SK-N-DZ (cell line): ENCODE results near the gene NPDC1.
"Not testable (repeated sequence)": the region's sequence is repeated elsewhere in the genome, so short reads cannot be mapped to it uniquely, and the experiment has no call there.

ENCODE experiments used
- DNase-seq: peaks from one replicate; pipeline ENCODE4 v3.0.0-alpha.2; 2015; ENCODE audit warnings: low spot score

Gene NPDC1

DNA sequence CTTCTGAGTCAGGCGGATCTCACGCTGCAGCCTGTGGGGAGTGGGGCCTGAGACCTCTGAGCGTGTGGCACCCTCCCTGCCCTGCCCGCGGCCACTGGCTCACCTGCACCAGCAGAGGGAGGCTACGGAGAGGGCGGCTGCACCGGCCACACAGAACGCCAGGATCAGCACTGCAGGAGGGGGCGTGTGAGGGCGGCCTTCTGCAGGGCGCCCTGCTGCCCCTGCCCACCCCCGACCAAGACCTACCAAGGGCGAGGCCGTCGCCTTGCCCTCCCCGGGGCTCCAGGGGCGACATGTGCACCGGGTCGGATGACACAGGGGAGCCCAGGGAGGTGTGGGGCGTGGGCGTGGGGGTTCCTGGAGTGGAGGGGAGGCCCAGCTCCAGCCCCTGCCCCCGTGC lies 5.4 kb downstream of the NPDC1 start:
- DNase-seq = no peak

DNA sequence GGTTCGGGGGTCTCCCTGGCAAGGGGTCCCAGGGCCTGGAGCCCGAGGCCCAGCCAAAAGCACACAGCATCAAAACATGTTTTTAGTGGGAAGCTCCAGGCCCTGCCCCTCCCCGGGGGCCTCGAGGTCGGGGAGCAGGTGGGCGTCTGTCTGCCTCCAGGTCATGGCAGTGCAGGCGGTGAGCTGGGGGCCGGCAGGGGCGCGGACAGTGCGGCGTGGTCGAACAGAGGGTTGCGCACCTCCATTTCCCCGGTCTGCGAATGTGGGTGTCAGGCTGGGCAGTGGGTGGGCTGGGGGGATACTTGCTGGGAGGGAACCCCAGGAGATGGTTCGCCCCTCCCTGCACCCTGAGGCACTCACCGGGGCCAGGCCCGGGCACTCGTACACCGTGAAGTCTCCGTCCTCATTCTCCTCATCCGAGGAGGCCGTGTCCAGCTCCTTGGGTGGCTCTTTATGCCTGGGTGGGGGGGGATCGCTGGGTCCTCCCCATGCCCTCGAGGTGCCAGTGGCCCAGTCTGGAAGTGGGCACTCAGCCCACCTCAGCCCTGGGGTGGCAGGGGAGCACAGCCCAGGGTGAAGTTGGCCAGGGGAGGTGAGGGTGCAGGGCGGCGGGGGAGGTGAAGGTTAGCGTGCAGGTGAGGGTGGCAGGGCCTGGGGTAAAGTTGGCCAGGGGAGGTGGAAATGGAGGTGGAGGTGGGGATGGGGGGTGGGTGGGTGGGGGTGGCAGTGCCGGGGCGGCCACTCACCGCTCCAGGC lies 6.2 kb downstream of the NPDC1 start:
- no peak for DNase-seq

DNA sequence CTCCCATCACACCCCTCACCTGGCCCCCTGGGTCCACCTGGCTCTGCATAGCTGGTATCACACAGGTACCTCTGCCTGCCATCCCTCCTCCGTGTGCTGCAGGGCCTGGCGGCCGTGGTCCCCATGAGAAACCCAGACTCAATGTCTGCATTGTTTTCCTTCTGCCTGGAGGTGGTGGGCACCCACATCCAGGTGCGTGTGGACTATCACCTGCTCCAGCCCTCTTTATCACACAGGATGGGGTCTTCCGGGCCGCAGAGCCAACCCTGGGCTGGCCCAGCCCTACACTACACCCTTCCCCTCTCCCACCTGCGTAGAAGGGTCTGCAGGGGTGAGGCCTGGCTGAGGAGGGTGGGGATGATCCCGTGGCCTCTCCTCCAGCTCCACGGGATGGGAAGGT lies 7.1 kb downstream of the NPDC1 start:
- DNase-seq = no peak

DNA sequence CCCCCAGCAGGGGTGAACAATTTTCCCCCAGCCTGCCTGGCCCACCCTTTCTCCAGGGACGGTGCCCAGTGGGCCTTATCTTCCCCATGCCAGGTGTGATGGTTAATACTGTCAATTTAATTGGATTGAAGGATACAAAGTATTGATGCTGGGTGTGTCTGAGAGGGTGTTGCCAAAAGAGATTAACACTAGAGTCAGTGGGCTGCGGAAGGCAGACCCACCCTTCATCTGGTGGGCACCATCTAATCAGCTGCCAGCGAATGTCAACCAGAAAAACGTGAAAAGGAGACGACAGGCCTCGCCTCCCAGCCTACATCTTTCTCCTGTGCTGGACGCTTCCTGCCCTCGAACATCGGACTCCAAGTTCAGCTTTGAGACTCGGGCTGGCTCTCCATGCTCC lies 8.5 kb downstream of the NPDC1 start:
- DNase-seq = no peak

DNA sequence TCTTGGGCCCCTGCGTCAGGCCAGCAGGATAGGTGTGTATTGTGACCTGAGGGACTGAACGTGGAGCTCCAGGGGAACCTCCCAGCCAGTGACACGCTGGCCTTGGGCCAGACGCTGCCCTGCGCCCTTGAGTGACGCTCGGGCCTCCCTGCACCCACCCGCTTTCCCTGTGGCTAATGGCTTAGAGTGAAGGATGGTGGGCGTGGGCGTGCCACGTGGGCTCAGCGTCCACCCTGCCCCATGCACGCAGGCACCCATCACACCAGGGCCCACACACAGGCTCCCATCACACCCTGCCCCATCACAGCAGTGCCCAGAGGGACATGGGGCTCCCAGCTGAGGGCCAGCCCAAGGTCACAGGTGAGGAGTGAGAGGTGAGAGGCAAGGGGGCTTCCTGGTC lies 8.9 kb downstream of the NPDC1 start:
- DNase-seq = no peak

DNA sequence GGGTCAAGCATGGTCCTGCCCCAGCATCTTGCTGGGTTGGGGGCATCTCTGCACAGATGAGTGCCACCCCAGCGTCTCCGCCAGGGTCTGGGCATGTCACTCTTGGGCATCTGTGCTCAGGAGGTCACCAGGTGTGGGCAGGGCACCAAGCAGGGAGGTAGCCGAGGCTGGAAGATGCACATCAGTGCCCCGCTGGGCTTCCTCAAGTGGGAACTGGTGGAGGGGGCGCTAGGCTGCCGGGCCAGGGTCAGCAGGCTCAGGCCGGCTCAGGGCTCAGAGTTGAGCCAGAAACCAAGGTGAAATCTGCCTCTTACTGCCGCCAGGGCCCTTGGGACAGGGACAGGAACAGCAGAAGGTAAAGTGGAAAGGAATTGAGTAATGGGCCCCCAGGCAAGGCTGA lies 10.0 kb downstream of the NPDC1 start:
- DNase-seq = no peak

DNA sequence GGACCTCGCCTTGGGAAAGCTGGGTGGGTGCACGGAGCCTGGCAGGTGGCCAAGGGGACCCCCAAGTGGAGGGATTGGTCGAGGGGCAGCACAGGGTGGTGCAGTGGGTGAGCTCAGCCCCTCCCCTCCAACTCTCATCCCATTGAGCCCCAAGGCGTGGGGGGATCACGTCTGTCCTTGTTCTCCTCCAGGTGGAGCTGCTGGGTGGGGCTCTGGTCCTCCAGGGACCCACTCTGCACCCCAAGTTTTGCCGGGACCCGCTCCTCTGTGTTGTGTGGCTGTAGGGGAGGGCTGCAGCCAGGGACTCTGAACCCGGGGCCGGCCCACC lies 10.5 kb downstream of the NPDC1 start:
- no peak for DNase-seq

DNA sequence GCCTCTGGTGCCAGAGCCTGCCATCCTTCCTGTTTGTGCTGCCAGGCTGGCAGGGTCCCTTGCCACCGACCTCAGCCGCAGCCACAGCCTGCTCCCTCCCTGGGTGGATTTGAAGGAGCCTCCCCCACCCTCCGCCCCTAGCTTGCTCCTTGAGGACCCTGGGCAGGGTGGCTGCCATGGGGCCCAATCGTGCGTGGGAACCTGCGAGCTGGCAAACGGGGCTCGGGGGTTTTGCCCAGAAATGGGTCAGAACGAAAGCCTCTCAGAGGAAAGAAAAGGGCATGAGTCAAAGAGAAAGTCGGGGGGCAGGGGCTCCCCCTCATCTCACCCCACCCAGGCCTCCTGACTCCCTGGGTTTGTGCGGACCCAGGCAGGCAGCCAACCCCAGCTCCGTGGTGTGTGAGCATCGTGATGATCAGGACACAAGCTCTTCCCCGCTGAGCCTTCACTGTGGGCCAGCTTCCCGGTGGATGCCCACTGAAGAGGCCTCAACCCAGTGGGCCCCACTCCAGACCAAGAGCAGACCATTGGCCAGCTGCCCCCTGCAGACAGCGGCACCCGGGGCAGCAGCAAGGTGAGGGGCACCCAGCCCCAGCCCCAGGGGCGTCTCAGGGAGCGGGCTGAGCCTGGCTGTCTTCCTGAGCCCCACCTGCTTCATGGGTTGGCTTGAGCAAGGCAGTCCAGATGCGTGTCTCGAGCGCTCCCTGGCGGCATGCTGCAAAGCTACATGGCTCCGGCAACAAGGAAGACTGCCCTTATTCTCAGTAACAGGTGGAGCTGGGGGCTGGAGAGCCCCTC lies 11.1 kb downstream of the NPDC1 start:
- DNase-seq = peak; percentile 88

DNA sequence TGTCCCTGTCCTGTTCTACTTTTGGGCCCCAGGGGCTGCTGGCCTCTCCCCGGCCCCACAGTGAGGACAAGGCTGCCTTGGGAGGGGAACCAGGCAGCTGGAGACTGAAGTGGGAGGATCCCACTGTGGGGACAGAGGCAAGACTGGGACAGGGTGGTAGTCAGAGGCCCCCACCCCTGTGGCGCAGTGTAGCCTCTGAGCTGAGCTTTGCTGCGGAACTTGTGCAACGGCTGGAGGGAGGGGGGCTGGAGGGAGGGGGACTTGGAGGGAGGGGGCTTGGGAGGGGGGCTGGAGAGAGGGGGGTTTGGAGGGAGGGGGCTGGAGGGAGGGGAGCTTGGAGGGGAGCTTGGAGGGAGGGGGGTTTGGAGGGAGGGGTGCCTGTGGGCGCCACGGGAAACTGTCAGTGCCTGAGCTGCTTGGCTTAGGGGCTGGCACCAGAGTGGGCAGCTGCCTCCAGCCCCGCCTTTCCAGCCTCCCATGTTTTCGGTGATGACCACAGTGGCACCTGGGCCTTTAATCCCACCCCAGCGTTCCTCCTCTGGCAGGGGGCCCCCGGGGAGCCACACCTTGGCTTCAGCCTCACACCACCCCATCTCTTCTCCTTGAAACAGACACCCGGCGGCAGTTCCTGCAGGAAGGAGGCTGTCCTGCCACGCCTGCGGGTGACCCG lies 11.8 kb downstream of the NPDC1 start:
- no peak for DNase-seq

DNA sequence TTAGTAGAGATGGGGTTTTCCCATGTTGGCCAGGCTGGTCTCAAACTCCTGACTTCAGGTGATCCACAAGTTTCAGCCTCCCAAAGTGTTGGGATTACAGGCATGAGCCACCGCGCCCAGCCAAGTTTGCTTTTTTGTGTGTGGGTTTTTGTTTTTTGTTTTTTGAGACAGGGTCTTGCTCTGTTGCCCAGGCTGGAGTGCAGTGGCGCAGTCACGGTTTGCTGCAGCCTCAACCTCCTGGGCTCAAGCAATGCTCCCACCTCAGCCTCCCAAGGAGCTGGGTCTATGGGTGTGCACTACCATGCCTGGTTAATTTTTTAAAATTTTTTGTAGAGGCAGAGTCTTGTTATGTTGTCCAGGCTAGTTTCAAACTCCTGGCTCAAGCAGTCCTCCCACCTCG lies 12.5 kb downstream of the NPDC1 start:
- not testable (repeated sequence) for DNase-seq

DNA sequence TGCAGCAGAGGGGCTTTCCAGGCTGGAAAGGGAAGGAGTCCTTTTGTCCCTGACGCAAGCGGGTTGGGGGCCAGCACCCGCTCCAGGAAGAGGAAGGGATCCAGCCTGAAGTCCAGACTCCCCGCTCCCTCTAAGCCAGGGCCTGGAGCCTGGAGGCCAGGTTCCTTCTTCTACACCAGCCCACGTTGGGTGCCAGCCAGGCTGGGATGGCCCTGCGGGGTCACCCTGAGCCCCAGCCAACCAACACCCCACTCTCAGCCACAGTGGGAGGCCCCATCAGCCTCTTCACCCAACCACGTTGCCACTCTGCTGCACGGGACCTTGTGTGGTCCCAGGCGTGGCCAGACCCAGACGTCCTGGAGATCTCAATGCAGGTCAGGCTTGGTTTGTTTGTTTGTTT lies 13.1 kb downstream of the NPDC1 start:
- DNase-seq = no peak

DNA sequence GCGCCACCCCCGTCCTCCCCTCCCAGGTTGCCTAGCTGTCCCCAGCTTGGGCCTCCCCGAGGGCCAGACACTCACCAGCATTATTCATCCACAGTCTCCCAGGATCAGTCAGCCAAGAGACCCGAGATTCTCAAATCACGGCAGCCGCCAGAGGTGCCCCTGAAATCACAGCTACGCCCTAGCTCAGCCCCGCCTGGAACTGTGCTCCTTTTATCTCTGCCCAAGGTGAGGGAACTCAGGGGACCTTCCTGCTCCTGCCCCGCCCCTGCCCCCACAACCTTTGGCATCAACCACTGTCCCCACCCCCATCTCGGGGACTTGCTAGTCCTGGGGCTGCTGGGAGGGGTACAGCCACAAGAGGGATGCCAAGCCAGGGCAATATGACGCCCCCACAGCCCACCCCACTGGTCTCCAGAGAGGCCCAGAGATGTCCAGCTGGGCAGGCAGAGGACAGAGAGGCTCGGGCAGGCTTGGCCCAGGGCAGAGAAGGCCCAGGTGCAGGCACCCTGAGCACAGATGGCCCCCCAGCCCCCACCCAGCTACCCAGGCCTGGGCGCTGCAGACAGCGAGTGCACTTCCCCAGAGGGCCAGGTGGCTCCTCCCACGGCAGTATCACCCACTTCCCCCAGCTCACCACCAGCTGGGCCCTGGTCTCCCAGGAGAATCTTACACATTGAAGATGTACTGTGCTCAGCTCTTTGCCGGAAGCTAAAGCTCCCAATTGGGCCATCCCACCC lies 13.9 kb downstream of the NPDC1 start, which contains the start of gene FUT7:
FUT7 (minus strand) TSS at position 185 of the 737 bp plus-strand sequence; CDS start at position 88, 97 bp downstream.
- no peak for DNase-seq

DNA sequence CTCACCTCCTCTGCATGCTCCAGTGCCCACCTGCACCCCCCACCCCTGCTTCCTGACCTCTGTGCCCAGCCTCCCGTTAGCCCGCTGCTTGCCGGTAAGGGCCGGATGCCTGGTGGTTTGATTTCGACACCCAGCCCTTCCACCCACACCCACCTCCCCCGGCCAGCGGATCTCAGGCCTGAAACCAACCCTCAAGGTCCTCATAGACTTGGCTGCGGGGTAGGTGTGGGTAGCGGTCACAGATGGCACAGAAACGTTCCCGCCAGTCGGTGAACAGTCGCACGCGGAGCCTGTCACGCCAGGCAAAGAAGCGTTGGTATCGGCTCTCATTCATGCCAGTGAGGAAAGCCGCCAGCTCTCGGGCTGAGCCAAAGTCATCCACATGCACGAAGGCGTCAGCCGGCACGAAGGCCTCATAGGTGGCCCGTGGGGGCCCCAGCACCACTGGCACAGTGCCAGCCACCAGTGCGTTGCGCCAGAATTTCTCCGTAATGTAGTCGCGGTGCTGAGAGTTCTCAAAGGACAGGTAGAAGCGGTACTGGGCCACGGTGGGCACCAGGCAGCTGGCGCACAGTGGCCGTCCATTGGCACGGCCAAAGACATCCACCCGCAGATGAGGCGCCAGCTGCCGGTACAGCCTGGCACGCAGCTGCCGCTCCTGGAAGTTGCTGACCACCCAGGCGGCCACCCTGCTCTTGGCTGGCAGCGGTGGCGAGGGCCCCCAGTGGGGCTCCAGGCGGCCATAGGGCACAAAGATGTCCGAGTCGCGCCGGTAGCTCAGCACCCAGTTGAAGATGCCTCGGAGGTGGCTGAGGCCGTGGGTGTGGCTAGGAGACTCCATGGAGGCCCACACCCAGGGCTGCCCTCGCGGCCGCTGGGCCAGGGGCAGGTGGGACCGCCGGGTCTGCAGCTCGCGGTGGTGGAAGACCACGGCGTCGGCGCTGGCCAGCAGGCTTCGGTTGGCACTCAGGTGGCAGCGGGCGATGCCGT lies 15.1 kb downstream of the NPDC1 start:
- no peak for DNase-seq

DNA sequence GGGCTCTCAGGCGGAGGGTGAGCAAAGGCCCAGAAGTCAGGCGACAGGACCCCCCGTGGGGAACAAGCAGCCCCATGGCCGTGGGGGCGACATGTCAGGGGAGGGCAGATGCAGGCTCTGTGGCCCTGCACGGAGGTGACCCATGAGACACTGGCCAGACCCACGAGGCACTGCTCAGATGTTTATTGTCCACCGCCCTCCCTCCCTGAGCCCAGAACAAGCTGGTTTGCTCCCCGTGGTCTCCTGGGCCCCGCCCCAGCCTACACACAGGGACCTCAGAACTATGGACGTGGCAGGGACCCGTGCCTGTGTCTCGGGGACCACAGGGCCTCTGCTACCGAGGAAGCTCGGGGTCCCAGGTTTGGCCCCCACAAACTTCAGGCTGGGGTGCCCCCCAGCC lies 16.0 kb downstream of the NPDC1 start:
- DNase-seq = no peak

DNA sequence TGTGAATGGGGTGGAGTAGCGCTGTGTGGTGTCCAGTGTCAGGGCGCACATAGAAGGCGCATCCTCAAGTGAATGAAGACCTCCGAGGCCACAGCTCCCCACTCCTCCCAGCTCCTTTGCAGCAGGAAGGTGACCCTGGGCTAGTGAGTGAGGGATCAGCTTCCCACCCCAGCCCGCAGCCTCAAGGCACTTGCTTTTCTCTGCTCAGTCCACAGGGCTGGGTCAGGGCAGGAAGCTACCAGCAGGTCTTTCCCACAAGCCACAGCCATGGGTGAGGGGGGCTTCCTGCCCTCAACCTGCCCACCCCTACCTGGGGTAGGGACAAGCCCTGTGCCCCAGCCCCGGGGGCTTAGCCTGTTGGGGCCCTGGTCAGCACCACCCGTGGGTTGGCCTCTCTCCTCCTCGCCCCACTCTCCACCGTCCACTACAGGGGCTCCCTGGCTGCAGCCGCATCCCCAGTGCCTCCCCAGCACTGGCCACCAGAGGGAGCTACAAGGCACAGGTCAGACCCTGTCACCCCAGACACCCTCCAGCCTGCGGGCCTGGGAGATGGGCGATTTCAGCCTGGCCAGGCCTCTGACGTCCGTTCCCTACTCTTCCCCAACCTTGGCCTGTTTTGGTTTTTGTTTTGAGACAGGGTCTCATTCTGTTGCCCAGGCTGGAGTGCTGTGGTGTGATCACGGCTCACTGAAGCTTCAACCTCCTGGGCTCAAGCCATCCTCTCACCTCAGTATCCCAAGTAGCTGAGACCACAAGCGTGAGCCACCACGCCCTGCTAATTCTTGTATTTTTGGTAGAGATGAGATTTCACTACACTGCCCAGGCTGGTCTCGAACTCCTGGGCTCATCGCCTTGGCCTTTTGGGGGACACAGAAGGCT lies 16.7 kb downstream of the NPDC1 start:
- DNase-seq = peak; percentile 80

DNA sequence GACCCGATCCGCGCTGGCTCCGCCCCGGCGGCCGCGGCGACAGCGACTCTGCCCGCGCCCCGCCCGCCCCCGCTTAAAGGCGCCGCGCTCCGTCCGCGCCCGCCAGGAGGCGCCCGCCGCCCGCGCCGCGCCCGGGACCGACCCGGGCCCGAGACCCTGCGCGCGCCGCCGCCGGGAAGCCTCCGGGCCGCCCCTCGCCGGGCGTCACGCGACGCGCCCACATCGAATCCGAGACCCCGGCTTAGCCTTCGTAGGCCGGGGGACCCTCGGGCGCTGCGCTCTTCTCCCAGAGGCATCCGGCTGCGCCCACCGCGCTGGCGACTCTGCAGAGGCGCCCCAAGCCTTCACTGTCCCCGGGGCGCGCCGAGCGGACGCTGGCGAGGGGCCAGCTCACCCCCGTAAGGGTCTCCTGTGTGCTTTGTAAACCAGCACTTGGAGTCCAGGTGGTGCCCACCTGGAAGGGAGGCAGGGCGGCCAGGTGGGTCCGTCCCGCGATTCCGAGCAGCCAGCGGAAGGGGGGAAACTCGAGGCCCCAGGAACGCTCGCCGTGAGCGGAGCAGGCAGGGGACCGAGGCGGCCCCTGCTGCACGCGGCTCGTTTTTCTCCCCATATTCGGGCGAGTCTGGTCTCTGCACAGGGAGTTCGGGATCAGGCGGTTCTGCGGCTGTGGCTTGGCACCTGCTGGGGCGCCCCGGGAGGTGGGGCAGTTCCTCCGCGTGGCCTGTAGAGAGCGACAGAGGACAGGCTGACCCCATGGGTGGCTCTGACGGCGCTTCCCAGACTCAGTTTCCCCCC lies 17.5 kb downstream of the NPDC1 start:
- peak; percentile 52 for DNase-seq

DNA sequence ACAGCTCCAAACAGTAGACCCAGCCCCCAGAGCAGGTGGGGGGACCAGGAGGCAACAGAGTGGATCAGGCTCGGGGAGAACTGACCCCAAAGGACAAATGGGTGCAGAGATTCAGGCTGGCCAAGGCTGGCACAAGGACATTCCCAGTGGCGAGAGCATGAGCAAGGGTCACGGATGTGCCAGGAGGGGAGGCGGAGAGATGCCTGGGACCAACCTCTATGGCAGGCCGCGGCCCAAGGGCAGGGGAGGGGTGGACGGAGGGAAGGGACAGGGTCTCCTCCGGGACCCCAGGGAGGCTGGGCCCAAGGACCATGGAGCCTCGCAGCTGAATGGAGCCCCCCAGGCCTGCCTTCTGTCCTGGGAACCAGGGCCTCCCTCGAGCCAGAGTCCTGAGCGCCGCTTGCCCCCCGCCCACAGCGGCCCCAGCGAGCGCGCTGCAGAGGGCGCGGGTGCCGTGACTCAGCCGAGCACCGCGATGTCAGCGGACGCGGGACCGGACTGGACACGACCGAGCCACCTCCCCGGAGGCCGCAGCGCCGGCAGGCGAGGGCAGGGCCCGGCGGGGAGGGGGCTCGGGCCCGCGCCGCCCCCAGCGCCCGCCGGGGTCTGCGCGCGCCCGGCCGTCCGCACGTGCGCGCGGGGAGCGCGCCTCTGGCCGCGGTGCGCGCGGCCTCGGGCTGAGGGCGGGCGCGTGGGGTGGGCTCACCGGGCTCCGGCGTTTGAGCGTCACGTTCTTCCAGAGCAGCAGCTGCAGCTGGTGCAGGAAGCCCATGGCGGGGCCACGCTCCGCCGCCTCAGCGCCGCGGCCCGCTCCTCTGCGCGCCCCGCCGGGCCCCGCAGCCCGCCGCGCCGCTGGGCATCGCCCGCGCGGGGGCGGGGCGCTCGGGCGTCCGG lies 18.4 kb downstream of the NPDC1 start, which contains the start of gene ABCA2:
ABCA2 (minus strand) TSS at position 869 of the 894 bp plus-strand sequence; CDS start at position 772, 97 bp downstream.
- DNase-seq = no peak

DNA sequence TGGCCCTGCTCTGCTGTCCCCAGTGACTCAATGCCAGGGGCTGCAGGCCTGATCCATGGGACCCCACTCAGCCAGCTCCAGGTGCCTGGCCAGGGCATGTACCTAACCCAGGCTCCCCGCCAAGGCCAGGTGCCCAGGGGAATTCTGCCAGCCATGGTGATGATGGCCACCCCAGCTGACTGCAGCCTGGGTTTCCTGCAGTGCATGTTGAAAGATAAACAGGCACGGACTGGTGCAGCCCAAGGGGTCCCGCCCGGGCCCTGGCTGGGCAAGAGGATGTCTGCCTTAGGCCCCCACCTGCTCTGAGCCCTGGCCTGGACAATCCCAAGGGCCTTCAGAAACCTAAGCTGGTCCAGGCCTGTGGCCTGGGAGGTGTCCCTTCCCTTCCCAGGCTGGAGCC lies 19.1 kb downstream of the NPDC1 start:
- DNase-seq = no peak
